K562 (cell line): Measurements from ENCODE around the gene SUMF1. TPM values are rescaled to one million over a fixed set of nuclear protein-coding genes. Genes with fewer than 3 reads are reported as not detected.

Source experiments
- C11orf30 ChIP-seq: fragments of 450-650 bp; IDR thresholded peaks from 2 replicates; pipeline ENCODE4 v1.6.1; 2016; ENCODE audit warnings: low read depth, mild to moderate bottlenecking
- ELF4 ChIP-seq: fragments of 450-650 bp; formaldehyde crosslinking; IDR thresholded peaks from 2 replicates; pipeline ENCODE4 v1.4.0; 2022; ENCODE audit warnings: missing genetic modification characterization
- GABPB2 ChIP-seq: fragments of 250-450 bp; sonication (Bioruptor Pico); conservative IDR thresholded peaks from 2 replicates; pipeline ENCODE4 v1.5.1; 2021; ENCODE audit warnings: mild to moderate bottlenecking
- MAFF ChIP-seq: IDR thresholded peaks from 2 replicates; pipeline ENCODE4 v1.6.1; 2012; ENCODE audit warnings: low read length, improper control_type of control experiment
- SREBF1 ChIP-seq: fragments of 150-350 bp; IDR thresholded peaks from 2 replicates; pipeline ENCODE4 v1.6.1; 2014; ENCODE audit warnings: antibody characterized with exemption, low read depth, low read length, borderline replicate concordance
- ZNF175 ChIP-seq: fragments of 200-800 bp; sonication (Bioruptor generic); IDR thresholded peaks from 2 replicates; pipeline ENCODE4 v1.6.1; 2016; ENCODE audit warnings: low read depth, mild to moderate bottlenecking, missing genetic modification characterization, missing compliant biosample characterization
- polyA plus RNA-seq, 8 experiments: library from polyadenylated mRNA; depleted of rRNA in 4 of 8; stranded (reverse) in 5 of 8; unstranded in 3 of 8; fragments of >200 nt; fragmentation: Nextera tagmentation in 2 of 8; fragmentation: Illumina TruSeq in 1 of 8; extraction: Ambion mirVana in 2 of 8; extraction: Trizol in 1 of 8; gene quantifications; 2 replicates each; pipeline versions ENCODE4 v1.2.1 to v1.2.3, GENCODE V29; 2011 to 2014; ENCODE audit warnings: inconsistent platforms in 1 of 8, missing spikeins in 1 of 8
- total RNA-seq, 7 experiments: library from RNA; depleted of rRNA in 6 of 7; stranded (reverse); fragments of >200 nt in 6 of 7; fragmentation: Illumina TruSeq in 2 of 7; extraction: Trizol in 2 of 7; gene quantifications; 2 replicates each; pipeline versions ENCODE4 v1.2.1 to v1.2.3, GENCODE V29; 2011 to 2021; ENCODE audit warnings: low replicate concordance in 1 of 7
- TF ChIP-seq, protein P1 (sequence below): fragments of 450-650 bp; IDR thresholded peaks from 2 replicates; pipeline ENCODE4 v1.6.1; 2016; ENCODE audit warnings: mild to moderate bottlenecking, moderate library complexity
- TF ChIP-seq, protein P2 (sequence below), 2 experiments: IDR thresholded peaks in 1 of 2; conservative IDR thresholded peaks in 1 of 2; 2 replicates each; pipeline ENCODE4 v1.6.1; 2016; ENCODE audit warnings: low read depth in 2 of 2, mild to moderate bottlenecking in 1 of 2, missing compliant biosample characterization in 1 of 2, missing genetic modification characterization in 1 of 2, moderate library complexity in 1 of 2
- TF ChIP-seq, protein P3 (sequence below): IDR thresholded peaks from 2 replicates; pipeline ENCODE4 v1.6.1; 2012; ENCODE audit warnings: low read depth, low read length, improper control_type of control experiment, borderline replicate concordance

Gene SUMF1
- total and polyA plus RNA-seq, 9 of the 15 experiments (the other 6 are each of a cell fraction or from before 2014, with no cell fraction given) = 1.3 to 7.4 (median 4.2) TPM

DNA sequence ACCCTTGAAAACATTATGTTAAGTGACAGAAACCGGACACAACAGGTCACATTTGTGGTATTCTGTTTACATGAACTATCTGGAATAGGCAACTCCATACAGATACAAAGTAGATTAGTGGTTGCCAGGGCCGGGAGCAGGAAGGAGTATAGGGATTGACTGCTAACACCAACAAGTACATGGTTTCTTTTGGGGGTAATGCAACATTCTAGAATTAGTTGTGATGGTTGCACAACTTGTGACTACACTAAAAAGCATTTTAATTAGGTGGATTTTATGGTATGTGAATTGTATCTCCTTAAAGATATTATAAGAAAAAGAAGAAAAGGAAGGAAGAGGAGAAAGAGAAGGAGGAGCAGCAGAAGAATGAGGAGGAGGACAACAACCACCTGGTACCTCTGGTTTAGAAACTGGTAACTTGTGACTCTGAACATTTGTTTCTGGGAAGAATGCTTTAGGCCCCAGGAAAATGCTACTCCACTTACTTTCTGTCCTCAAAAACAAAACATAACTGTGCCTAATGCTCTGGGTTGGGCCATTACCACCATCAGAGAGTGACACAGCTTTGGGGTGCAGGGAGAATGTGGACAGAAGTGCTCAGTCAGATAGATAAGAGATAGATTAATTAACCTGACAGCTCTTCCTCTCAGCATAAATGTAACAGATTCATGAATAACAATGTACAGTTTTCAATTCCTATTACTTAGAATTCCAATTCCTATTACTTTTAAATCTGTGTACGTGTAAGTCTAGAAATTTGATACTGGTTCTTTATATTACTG is 143.6 kb downstream of the SUMF1 start (continued):
- TF ChIP-seq, protein P1, sequence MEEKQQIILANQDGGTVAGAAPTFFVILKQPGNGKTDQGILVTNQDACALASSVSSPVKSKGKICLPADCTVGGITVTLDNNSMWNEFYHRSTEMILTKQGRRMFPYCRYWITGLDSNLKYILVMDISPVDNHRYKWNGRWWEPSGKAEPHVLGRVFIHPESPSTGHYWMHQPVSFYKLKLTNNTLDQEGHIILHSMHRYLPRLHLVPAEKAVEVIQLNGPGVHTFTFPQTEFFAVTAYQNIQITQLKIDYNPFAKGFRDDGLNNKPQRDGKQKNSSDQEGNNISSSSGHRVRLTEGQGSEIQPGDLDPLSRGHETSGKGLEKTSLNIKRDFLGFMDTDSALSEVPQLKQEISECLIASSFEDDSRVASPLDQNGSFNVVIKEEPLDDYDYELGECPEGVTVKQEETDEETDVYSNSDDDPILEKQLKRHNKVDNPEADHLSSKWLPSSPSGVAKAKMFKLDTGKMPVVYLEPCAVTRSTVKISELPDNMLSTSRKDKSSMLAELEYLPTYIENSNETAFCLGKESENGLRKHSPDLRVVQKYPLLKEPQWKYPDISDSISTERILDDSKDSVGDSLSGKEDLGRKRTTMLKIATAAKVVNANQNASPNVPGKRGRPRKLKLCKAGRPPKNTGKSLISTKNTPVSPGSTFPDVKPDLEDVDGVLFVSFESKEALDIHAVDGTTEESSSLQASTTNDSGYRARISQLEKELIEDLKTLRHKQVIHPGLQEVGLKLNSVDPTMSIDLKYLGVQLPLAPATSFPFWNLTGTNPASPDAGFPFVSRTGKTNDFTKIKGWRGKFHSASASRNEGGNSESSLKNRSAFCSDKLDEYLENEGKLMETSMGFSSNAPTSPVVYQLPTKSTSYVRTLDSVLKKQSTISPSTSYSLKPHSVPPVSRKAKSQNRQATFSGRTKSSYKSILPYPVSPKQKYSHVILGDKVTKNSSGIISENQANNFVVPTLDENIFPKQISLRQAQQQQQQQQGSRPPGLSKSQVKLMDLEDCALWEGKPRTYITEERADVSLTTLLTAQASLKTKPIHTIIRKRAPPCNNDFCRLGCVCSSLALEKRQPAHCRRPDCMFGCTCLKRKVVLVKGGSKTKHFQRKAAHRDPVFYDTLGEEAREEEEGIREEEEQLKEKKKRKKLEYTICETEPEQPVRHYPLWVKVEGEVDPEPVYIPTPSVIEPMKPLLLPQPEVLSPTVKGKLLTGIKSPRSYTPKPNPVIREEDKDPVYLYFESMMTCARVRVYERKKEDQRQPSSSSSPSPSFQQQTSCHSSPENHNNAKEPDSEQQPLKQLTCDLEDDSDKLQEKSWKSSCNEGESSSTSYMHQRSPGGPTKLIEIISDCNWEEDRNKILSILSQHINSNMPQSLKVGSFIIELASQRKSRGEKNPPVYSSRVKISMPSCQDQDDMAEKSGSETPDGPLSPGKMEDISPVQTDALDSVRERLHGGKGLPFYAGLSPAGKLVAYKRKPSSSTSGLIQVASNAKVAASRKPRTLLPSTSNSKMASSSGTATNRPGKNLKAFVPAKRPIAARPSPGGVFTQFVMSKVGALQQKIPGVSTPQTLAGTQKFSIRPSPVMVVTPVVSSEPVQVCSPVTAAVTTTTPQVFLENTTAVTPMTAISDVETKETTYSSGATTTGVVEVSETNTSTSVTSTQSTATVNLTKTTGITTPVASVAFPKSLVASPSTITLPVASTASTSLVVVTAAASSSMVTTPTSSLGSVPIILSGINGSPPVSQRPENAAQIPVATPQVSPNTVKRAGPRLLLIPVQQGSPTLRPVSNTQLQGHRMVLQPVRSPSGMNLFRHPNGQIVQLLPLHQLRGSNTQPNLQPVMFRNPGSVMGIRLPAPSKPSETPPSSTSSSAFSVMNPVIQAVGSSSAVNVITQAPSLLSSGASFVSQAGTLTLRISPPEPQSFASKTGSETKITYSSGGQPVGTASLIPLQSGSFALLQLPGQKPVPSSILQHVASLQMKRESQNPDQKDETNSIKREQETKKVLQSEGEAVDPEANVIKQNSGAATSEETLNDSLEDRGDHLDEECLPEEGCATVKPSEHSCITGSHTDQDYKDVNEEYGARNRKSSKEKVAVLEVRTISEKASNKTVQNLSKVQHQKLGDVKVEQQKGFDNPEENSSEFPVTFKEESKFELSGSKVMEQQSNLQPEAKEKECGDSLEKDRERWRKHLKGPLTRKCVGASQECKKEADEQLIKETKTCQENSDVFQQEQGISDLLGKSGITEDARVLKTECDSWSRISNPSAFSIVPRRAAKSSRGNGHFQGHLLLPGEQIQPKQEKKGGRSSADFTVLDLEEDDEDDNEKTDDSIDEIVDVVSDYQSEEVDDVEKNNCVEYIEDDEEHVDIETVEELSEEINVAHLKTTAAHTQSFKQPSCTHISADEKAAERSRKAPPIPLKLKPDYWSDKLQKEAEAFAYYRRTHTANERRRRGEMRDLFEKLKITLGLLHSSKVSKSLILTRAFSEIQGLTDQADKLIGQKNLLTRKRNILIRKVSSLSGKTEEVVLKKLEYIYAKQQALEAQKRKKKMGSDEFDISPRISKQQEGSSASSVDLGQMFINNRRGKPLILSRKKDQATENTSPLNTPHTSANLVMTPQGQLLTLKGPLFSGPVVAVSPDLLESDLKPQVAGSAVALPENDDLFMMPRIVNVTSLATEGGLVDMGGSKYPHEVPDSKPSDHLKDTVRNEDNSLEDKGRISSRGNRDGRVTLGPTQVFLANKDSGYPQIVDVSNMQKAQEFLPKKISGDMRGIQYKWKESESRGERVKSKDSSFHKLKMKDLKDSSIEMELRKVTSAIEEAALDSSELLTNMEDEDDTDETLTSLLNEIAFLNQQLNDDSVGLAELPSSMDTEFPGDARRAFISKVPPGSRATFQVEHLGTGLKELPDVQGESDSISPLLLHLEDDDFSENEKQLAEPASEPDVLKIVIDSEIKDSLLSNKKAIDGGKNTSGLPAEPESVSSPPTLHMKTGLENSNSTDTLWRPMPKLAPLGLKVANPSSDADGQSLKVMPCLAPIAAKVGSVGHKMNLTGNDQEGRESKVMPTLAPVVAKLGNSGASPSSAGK = no peak
- TF ChIP-seq, protein P2, sequence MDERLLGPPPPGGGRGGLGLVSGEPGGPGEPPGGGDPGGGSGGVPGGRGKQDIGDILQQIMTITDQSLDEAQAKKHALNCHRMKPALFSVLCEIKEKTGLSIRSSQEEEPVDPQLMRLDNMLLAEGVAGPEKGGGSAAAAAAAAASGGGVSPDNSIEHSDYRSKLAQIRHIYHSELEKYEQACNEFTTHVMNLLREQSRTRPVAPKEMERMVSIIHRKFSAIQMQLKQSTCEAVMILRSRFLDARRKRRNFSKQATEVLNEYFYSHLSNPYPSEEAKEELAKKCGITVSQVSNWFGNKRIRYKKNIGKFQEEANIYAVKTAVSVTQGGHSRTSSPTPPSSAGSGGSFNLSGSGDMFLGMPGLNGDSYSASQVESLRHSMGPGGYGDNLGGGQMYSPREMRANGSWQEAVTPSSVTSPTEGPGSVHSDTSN (CRISPR knock-in tag; IDR thresholded peaks at IDR 0.05; ENCODE audit: low read depth) = no peak
- TF ChIP-seq, protein P2 (tag; conservative IDR thresholded peaks at IDR 0.05; ENCODE audit: low read depth) = peak; percentile 97
- no peak for TF ChIP-seq SREBF1
- 0 out of 2 replicates have a peak, but pooled peaks have one; percentile 28 for TF ChIP-seq C11orf30
- peak; percentile 34; the same call in 1 of the 2 replicates for TF ChIP-seq MAFF
- TF ChIP-seq GABPB2 = no peak
- no peak for TF ChIP-seq ELF4 (CRISPR knock-in tag)
- TF ChIP-seq, protein P3, sequence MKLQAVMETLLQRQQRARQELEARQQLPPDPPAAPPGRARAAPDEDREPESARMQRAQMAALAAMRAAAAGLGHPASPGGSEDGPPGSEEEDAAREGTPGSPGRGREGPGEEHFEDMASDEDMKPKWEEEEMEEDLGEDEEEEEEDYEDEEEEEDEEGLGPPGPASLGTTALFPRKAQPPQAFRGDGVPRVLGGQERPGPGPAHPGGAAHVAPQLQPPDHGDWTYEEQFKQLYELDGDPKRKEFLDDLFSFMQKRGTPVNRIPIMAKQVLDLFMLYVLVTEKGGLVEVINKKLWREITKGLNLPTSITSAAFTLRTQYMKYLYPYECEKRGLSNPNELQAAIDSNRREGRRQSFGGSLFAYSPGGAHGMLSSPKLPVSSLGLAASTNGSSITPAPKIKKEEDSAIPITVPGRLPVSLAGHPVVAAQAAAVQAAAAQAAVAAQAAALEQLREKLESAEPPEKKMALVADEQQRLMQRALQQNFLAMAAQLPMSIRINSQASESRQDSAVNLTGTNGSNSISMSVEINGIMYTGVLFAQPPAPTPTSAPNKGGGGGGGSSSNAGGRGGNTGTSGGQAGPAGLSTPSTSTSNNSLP = no peak
- no peak for TF ChIP-seq ZNF175 (CRISPR knock-in tag)
